Measurements from ENCODE around the gene PJVK.
"Not testable (repeated sequence)": the region's sequence is repeated elsewhere in the genome, so short reads cannot be mapped to it uniquely, and the experiment has no call there.

PJVK gene

GRCh38 chr2:178457390-178457886 lies 6.3 kb downstream of the PJVK start:
- no peak for TF ChIP-seq CTCF (conservative IDR thresholded peaks at IDR 0.05)
- H3K27ac ChIP-seq: no peak overlapping the region

- TF ChIP-seq CTCF (conservative IDR thresholded peaks at IDR 0.05): no peak
- no peak overlapping the region for H3K27ac ChIP-seq
Measured at GRCh38 chr2:178469219-178469849, 18.2 kb downstream of the PJVK start.

- H3K27ac ChIP-seq: not testable (repeated sequence)
Measured at GRCh38 chr2:178471313-178471712, 20.1 kb downstream of the PJVK start.

- no peak overlapping the region for H3K27ac ChIP-seq
- no peak for TF ChIP-seq CTCF (conservative IDR thresholded peaks at IDR 0.05)
Measured at GRCh38 chr2:178473373-178473772, 22.2 kb downstream of the PJVK start.

GRCh38 chr2:178473931-178474330 lies 22.8 kb downstream of the PJVK start:
- H3K27ac ChIP-seq: no peak overlapping the region
- no peak for TF ChIP-seq CTCF (conservative IDR thresholded peaks at IDR 0.05)

- TF ChIP-seq CTCF (conservative IDR thresholded peaks at IDR 0.05): no peak
- no peak overlapping the region for H3K27ac ChIP-seq
Measured at GRCh38 chr2:178474560-178474959, 23.4 kb downstream of the PJVK start.

GRCh38 chr2:178476477-178476876 lies 25.3 kb downstream of the PJVK start:
- TF ChIP-seq CTCF (conservative IDR thresholded peaks at IDR 0.05): no peak
- no peak overlapping the region for H3K27ac ChIP-seq

GRCh38 chr2:178477443-178478129 lies 26.4 kb downstream of the PJVK start:
- TF ChIP-seq CTCF (conservative IDR thresholded peaks at IDR 0.05): no peak
- H3K27ac ChIP-seq: peak overlapping the region; percentile 87

Data from VCaP (cell line).